ENCODE data around the gene HK1.
"Not testable (repeated sequence)": the region's sequence is repeated elsewhere in the genome, so short reads cannot be mapped to it uniquely, and the experiment has no call there.

Gene HK1

DNA sequence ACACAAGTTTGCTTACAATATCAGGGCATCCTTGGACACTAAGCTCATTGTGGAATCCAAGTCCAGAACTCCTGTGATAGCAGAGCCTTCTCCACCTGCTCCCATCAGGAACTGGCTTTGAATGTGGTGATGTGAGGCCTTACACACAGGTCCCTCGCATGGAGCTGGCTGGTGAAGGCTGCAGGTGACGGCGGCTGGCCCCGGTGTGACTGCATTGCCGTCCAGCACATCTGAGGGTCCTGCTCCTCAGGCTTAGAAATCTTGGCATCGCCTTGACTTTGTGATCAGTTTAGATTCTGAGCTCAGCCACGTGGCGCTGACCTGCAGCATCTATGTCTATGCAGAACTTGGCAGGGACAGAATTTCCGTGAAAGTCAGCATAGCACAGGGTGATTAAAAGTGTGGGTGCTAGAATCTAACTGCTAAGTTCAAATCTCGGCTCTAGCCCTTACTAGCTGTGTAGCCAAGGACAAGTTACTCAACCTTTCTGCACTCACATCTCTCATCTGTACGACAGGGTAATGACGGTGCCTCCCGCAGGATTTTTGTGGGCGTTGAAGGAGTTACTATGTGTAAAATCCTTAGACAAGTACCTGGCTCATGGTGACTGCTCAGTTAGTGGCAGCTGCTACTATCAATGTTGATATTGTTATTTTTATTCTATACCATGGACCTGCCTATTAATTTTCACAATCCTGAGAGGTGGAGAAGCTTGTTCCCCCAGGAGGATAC, 31.5 kb upstream of the HK1 start:
- no peaks in the 10 kb centered on the region for H3K27me3 Mint-ChIP-seq
- H3K27ac Mint-ChIP-seq, result peak overlapping the region; percentile 33 to 67
- H3K4me3 Mint-ChIP-seq, result no peak overlapping the region
- no peaks in the 10 kb centered on the region for H3K4me1 Mint-ChIP-seq
- DNase-seq, result no peak
- no peak for ATAC-seq
- no peaks in the 10 kb centered on the region for H3K9me3 Mint-ChIP-seq

- ATAC-seq (no peak), DNase-seq (no peak)
- H3K4me3 Mint-ChIP-seq, result no peak overlapping the region
- H3K27me3 Mint-ChIP-seq, result no peaks in the 10 kb centered on the region
- H3K4me1 Mint-ChIP-seq, result no peaks in the 10 kb centered on the region
- no peak overlapping the region for H3K27ac Mint-ChIP-seq
- H3K9me3 Mint-ChIP-seq, result no peaks in the 10 kb centered on the region
Measured at GRCh38 chr10:69247313-69247710, 31.0 kb upstream of the HK1 start.

GRCh38 chr10:69248117-69248730, 30.1 kb upstream of the HK1 start:
- ATAC-seq, result no peak
- Mint-ChIP-seq H3K4me3 (no peak overlapping the region), H3K27ac (no peak overlapping the region), H3K4me1 (no peaks in the 10 kb centered on the region), H3K27me3 (no peaks in the 10 kb centered on the region), H3K9me3 (no peaks in the 10 kb centered on the region)
- DNase-seq, result no peak

DNA sequence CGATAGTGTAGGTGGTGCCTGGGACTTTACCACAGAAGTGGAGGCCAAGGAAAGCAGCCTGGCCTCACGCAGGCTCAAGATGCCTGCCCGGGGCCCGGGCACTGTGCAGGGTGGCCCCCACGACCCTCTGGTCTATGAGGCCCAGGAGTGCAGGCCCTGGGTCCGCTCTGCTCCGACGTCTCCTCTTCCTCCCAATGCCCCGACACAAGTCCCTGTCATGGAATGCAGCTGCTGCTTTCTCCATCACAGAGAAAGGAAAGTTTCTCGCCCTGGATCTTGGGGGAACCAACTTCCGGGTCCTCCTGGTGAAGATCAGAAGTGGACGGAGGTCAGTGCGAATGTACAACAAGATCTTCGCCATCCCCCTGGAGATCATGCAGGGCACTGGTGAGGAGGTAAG, 28.3 kb upstream of the HK1 start:
- DNase-seq (no peak), ATAC-seq (no peak)
- H3K27ac Mint-ChIP-seq, result peak overlapping the region in 1 of 2 donors; percentile 82
- no peaks in the 10 kb centered on the region for H3K27me3 Mint-ChIP-seq
- no peaks in the 10 kb centered on the region for H3K9me3 Mint-ChIP-seq
- H3K4me3 Mint-ChIP-seq, result no peak overlapping the region
- no peaks in the 10 kb centered on the region for H3K4me1 Mint-ChIP-seq

DNA sequence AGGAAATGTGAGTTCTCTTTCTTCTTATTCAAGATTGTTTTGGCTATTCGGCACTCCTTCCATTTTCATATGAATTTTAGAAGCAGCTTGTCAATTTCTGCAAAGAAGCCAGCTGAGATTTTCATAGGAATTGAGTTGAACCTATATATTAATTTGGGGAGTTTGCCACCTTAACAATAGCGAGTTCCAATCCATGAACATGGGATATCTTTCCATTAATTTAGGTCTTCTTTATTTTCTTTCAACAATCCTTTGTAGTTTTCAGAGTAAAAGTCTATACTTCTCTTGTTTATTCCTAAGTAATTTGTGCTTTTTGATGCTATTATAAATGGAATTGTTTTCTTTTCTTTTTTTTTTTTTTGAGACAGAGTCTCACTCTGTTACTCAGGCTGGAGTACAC, 26.9 kb upstream of the HK1 start:
- H3K4me1 Mint-ChIP-seq, ATAC-seq, H3K27me3 Mint-ChIP-seq, DNase-seq, H3K27ac Mint-ChIP-seq, H3K4me3 Mint-ChIP-seq, H3K9me3 Mint-ChIP-seq: not testable (repeated sequence)

GRCh38 chr10:69253171-69253570, 25.1 kb upstream of the HK1 start:
- Mint-ChIP-seq H3K4me1 (no peaks in the 10 kb centered on the region), H3K27ac (peak overlapping the region in 1 of 2 donors; percentile 55), H3K9me3 (no peaks in the 10 kb centered on the region), H3K4me3 (no peak overlapping the region), H3K27me3 (no peaks in the 10 kb centered on the region)
- DNase-seq, result no peak
- ATAC-seq, result no peak

DNA sequence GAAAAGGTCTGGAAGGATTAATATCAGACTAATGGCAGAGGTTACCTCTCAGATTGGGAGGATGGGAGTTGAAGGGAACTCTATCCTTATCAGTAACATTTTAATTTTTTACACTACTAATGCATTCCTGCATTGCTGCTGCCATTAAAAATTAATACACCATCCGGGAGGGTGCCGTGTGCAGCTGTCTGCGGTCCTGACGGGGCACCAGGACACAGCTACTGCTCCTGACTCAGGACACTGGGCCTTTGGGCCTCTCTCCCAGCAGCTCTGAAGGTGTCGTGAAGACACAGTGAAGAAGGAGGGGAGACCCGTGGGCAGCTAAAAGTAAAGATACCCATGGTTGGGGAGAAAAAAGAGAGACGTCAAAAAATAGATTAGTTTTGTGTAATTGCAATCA, 23.4 kb upstream of the HK1 start:
- Mint-ChIP-seq H3K27me3 (no peaks in the 10 kb centered on the region), H3K4me1 (peaks cover 5% of the 10 kb centered on the region)

DNA sequence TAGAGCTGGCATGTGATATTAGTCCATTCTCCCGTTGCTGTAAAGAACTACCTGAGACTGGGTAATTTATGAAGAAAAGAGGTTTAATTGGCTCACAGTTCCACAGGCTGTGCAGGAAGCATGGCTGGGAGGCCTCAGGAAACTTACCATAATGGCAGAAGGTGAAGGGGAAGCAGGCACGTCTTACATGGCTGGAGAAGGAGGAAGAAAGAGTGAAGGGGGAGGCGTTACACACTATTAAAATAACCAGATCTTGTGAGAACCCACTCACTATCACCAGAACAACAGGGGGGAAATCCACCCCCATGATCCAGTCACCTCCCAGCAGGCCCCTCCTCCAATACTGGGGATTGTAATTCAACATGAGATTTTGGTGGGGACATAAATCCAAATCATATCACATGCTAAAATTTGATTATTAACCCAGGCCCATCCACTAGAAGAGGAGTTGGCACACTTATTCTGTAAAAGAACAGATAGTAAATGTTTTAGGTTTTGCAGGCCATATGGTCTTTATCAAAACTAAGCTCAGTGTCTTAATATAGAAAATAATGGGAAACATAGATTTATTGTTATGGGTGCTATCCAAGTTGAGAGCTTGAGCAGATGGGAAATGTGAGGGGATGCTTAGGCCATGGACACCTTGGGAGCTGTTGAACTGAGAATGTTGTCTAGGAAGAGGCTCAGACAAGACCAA, 18.6 kb upstream of the HK1 start:
- H3K27ac Mint-ChIP-seq, result no peak overlapping the region
- H3K4me1 Mint-ChIP-seq, result peaks cover 18% of the 10 kb centered on the region
- H3K4me3 Mint-ChIP-seq, result no peak overlapping the region
- no peaks in the 10 kb centered on the region for H3K9me3 Mint-ChIP-seq
- no peak for ATAC-seq
- no peaks in the 10 kb centered on the region for H3K27me3 Mint-ChIP-seq
- DNase-seq, result no peak

More for the DNA sequence above, 23.4 kb upstream of the HK1 start:
- no peak overlapping the region for H3K4me3 Mint-ChIP-seq
- no peaks in the 10 kb centered on the region for H3K9me3 Mint-ChIP-seq
- DNase-seq (no peak), ATAC-seq (no peak)
- peak overlapping the region in 1 of 2 donors; percentile 71 for H3K27ac Mint-ChIP-seq

- Mint-ChIP-seq H3K4me3 (no peak overlapping the region), H3K27me3 (no peaks in the 10 kb centered on the region), H3K27ac (no peak overlapping the region), H3K4me1 (peaks cover 18% of the 10 kb centered on the region), H3K9me3 (no peaks in the 10 kb centered on the region)
- no peak for ATAC-seq
- DNase-seq, result no peak
Measured at GRCh38 chr10:69261184-69261583, 17.1 kb upstream of the HK1 start.

- peak overlapping the region in 1 of 2 donors; percentile 1 for H3K27ac Mint-ChIP-seq
Measured at GRCh38 chr10:69262292-69262751, 16.0 kb upstream of the HK1 start.

DNA sequence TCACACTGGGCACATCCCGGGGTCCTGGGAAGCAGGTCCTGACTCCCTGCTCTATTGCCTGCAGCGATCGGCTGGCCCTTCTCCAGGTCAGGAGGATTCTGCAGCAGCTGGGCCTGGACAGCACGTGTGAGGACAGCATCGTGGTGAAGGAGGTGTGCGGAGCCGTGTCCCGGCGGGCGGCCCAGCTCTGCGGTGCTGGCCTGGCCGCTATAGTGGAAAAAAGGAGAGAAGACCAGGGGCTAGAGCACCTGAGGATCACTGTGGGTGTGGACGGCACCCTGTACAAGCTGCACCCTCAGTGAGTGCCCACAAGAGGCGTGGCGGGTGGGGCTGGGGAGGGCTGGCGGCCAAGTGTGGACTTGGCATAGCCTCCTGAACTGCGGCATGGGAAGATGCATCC, 12.8 kb upstream of the HK1 start:
- Mint-ChIP-seq H3K9me3 (no peaks in the 10 kb centered on the region), H3K4me1 (peaks cover 13% of the 10 kb centered on the region), H3K27me3 (no peaks in the 10 kb centered on the region), H3K27ac (peak overlapping the region in 1 of 2 donors; percentile 5), H3K4me3 (no peak overlapping the region)
- ATAC-seq (no peak), DNase-seq (no peak)

More at GRCh38 chr10:69262292-69262751, 16.0 kb upstream of the HK1 start:
- H3K4me3 Mint-ChIP-seq, result no peak overlapping the region
- DNase-seq (no peak), ATAC-seq (peak; percentile 88)
- no peaks in the 10 kb centered on the region for H3K9me3 Mint-ChIP-seq
- H3K27me3 Mint-ChIP-seq, result no peaks in the 10 kb centered on the region
- peaks cover 18% of the 10 kb centered on the region for H3K4me1 Mint-ChIP-seq

DNA sequence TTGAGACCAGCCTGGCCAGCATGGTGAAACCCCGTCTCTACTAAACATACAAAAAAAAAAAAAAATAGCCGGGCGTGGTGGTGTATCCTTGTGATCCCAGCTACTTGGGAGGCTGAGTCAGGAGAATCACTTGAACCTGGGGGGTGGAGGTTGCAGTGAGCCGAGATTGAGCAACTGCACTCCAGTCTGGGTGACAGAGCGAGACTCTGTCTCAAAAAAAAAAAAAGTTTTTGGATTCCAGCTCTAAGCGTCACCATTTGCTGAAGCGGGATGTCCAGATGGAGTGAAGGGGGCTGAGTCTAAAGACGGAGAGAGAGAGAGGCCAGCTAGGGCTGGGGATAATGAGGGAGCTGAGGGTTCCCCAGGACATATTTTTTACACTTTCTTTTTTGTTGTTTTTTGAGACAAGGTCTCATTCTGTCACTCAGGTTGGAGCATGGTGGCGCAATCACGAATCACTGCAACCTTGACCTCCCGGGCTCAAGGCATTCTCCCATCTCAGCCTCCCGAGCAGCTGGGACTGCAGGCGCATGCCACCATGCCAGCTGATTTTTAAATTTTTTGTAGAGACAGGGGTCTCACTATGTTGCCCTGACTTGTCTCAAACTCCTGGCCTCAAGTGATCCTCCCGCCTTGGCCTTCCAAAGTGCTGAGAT, 9.4 kb upstream of the HK1 start:
- H3K4me3 Mint-ChIP-seq, result no peak overlapping the region
- H3K27ac Mint-ChIP-seq, result no peak overlapping the region
- DNase-seq (no peak), ATAC-seq (no peak)
- no peaks in the 10 kb centered on the region for H3K27me3 Mint-ChIP-seq
- no peaks in the 10 kb centered on the region for H3K4me1 Mint-ChIP-seq
- no peaks in the 10 kb centered on the region for H3K9me3 Mint-ChIP-seq

GRCh38 chr10:69269761-69270160, 8.5 kb upstream of the HK1 start:
- ATAC-seq (no peak), DNase-seq (no peak)
- Mint-ChIP-seq H3K4me3 (no peak overlapping the region), H3K27me3 (no peaks in the 10 kb centered on the region), H3K4me1 (no peaks in the 10 kb centered on the region), H3K9me3 (no peaks in the 10 kb centered on the region), H3K27ac (peak overlapping the region in 1 of 2 donors; percentile 41)

DNA sequence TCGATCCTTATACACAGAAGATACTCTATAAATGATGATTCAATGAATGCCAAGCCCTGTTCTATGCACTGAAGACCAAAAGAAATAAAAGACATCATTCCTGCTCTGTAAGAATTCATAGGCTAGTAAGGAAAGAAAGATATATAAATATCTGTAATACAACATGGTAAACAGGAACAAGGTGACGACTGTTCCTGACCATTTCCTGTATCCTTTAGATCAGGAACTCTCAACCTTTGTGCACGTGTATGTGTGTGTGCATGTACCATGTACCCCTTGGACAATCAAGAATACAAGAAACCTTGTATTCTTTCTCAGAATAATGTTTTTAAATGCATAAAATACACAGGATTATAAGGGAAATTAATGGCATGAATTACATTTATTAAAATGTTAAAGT, 7.3 kb upstream of the HK1 start:
- ATAC-seq (no peak), DNase-seq (no peak)
- H3K27ac Mint-ChIP-seq, result no peak overlapping the region
- no peak overlapping the region for H3K4me3 Mint-ChIP-seq
- no peaks in the 10 kb centered on the region for H3K27me3 Mint-ChIP-seq
- H3K9me3 Mint-ChIP-seq, result no peaks in the 10 kb centered on the region
- no peaks in the 10 kb centered on the region for H3K4me1 Mint-ChIP-seq

- Mint-ChIP-seq H3K27me3 (no peaks in the 10 kb centered on the region), H3K4me1 (no peaks in the 10 kb centered on the region), H3K4me3 (no peak overlapping the region), H3K27ac (no peak overlapping the region), H3K9me3 (no peaks in the 10 kb centered on the region)
- DNase-seq, result no peak
- ATAC-seq, result no peak
Measured at GRCh38 chr10:69272624-69273023, 5.7 kb upstream of the HK1 start.

DNA sequence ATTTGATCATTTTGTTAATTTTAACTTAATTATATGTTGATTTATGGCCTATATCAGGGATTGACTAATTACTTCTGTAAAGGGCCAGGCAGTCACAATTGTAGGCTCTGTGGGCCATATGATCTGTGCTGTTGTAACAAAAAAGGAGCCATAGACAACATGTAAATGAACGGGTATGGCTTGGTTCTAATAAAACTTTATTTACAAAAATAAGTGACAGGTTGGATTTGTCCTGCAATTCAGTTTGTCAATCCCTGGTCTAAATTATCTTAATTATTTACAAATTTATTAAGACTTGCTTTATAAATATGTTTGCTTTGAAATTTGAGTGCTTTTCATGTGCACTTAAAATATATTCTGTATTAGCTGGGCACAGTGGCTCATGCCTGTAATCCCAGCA, 2.9 kb upstream of the HK1 start:
- Mint-ChIP-seq H3K27ac (no peak overlapping the region), H3K9me3 (no peaks in the 10 kb centered on the region), H3K4me1 (no peaks in the 10 kb centered on the region), H3K4me3 (no peak overlapping the region), H3K27me3 (no peaks in the 10 kb centered on the region)
- ATAC-seq, result no peak
- DNase-seq, result no peak
